Stimulated activated CD4-positive, alpha-beta T cell treated with anti-CD3 and anti-CD28 coated beads, Interleukin-2, amount 100 ng/mL, for 24 hours (primary cell): ENCODE measurements around the gene TLCD3A.
"Not testable (repeated sequence)": the region's sequence is repeated elsewhere in the genome, so short reads cannot be mapped to it uniquely, and the experiment has no call there.

Experiments used
- DNase-seq, 2 donors: peaks; one replicate each; pipeline ENCODE4 v3.0.0-alpha.2; 2020

TLCD3A gene

GRCh38 chr17:718075-718474, 14.3 kb upstream of the TLCD3A start:
- DNase-seq = no peak

DNA sequence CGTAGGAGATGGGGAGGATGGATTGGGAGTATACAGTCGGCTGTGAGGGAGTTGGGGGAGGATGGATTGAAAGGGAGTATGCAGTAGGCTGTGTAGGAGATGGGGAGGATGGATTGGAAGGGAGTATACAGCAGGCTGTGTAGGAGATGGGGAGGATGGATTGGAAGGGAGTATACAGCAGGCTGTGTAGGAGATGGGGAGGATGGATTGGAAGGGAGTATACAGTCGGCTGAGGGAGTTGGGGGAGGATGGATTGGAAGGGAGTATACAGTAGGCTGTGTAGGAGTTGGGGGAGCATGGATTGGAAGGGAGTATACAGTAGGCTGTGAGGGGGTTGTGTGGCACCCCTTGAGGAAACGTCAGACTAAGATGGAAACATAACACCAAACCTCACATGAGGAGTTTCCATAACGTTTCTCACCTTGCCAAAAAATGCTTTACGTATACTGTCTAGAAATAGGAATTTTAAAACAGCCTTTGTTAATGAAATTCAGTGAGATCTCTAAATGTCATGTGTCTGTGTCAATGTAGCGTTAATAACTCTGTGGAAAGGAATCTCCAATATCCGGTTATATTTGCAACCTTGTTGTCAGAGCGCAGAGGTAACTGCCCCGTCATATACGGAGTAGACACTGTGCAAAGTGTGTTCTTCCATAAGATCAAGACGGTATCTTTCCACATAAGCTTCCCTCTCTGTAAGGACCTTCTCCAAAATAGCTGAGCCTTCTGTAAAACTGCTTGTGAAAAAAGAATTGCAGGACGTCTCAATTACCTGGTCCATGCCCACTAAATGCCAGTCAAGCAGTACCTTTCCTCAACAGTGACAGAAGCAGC, 11.5 kb upstream of the TLCD3A start:
- no peak for DNase-seq

DNA sequence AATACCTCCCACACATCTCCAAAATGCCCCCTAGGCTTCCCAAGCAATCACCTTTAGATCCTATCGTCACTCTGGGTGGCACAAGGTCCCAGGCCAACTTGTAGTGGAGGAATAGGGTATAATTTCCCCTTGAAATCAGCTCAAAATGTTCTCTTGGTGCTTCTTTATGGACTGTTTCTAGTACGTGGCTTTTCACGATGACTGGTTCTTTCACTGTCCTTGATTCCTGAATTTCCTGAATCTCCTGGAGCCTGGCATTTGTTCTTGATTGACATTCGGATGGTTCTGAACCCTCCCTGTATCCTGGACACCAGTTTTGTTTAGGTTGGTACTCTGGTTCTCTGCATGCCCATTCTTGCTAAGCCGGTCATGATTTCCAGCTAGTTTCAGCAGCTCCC, 10.9 kb upstream of the TLCD3A start:
- no peak for DNase-seq

DNA sequence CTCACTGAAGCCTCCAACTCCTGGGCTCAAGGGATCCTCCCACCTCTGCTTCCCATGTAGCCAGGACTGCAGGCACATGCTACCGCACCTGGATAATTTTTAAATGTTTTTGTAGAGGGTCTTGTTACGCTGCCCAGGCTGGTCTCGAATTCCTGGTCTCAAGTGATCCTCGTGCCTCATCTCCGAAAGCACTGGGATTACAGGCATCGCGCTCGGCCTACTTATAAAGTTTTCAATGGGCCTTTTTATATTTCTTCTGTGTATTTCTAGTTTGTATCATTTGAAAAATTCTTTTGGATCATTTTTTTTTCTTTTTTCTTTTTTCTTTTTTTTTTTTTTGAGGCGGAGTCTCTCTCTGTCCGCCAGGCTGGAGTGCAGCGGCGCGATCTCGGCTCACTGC, 7.3 kb upstream of the TLCD3A start:
- DNase-seq = no peak

GRCh38 chr17:725746-726145, 6.7 kb upstream of the TLCD3A start:
- DNase-seq = no peak

- no peak for DNase-seq
Observed at GRCh38 chr17:726271-726919, 6.0 kb upstream of the TLCD3A start.

GRCh38 chr17:728911-729310, 3.5 kb upstream of the TLCD3A start:
- DNase-seq = no peak

- DNase-seq = no peak
Observed at GRCh38 chr17:731644-732066, 741 bp upstream of the TLCD3A start.

DNA sequence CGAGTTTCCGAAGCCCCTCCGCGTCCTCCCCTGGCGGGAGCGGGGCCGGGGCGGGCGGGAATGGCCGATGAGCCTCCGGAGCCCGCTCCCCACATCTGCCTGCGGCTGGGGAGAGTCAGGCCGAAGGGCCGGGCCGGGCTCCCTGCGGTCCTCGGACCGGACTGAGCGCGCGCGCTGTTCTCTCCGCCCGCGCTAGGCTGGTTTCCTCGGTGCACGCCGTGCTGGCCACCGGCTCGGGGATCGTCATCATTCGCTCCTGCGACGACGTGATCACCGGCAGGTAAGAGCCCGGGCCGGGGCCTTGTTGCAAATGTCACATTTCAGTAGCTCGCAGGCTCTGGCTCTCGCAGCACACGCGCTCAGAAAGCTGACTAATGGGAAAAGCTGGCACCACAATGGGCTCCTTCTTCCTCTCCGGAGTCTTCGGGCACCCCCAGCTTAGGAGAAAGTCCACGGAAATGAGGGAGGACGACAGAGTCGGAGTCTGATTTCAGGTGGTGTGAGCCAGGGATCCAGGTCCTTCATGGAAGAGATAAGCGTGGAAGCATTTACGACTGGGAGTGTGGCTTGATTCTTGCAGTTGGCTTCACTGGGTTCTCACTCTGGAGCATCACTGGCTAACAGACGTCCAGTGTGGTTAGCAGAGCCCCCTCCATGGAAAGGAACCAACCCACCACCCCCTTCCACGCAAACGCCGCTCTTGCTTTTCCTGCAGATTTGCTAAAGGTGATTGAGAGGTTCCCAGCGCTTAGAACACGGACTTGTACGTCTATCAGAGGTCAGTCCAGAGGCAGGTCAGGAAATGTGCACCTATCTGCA, 715 bp downstream of the TLCD3A start:
- peak; percentile 38 to 68 for DNase-seq

- DNase-seq = no peak
Observed at GRCh38 chr17:733743-734142, 1.3 kb downstream of the TLCD3A start.

DNA sequence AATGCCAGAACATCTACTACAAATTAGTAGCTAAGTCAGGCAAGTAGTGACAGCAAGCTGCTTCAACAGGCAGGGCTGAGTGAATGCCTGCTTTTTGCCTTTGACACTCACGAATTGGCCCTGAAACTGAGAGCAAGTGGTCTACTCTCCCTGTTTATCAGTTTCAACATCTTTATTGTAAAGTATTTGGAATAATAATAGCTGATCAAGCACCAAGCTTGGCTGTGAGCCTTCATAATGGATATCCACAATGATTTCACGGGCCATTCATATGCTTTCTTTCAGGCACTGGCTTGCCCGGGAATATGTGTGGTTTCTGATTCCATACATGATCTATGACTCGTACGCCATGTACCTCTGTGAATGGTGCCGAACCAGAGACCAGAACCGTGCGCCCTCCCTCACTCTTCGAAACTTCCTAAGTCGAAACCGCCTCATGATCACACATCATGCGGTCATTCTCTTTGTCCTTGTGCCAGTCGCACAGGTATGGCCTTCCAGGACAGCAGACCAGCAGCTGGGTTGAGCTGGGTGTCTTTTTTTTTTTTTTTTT, 5.2 kb downstream of the TLCD3A start:
- no peak for DNase-seq

DNA sequence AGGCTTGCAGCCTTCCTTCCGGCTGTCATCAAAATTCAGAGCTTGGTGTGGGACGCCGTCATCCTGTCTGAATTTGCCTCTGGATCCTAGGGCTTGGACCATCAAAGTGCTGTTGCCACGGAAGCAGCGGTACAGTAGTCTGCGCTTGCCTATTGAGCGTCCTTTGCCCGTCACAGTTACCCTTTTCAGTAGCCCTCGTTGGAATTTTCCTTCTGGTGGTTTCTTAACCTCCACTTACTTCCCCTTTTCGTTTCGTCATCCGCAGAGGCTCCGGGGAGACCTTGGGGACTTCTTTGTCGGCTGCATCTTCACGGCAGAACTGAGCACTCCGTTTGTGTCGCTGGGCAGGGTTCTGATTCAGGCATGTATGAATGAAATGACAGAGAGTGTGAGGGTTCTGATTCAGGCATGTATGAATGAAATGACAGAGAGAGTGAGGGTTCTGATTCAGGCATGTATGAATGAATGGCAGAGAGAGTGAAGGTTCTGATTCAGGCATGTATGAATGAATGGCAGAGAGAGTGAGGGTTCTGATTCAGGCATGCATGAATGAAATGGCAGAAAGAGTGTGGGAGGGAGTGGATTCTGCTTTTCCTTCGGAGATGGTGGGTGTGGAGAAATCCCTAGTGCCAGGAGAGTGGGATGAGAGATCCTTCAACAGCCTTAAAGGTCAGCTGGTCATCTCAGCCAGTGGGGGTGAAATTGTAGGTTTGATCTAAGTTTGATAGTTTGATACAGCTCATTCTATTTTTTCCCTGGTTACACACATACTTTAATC, 8.0 kb downstream of the TLCD3A start:
- peak in 1 of 2 donors; percentile 34 for DNase-seq

GRCh38 chr17:742147-742793, 9.9 kb downstream of the TLCD3A start:
- no peak for DNase-seq

DNA sequence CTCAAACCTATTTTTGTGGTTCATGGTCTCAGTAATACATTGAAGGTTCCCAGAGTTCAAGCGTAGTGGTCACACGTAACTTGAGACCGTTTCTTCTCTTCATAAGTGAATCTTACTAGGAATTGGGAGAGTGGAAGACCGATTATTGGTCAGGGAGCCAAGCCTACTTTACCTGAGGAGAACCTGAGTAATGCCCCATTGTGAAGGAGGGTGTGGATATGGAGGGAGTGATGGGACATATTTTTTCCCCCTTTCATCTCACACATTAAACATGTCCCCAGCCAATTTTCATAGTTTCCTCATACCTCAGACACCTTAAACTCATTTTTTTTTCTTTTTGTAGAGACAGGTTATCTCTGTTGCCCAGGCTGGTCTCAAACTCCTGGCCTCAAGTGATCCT, 10.7 kb downstream of the TLCD3A start:
- DNase-seq = no peak

DNA sequence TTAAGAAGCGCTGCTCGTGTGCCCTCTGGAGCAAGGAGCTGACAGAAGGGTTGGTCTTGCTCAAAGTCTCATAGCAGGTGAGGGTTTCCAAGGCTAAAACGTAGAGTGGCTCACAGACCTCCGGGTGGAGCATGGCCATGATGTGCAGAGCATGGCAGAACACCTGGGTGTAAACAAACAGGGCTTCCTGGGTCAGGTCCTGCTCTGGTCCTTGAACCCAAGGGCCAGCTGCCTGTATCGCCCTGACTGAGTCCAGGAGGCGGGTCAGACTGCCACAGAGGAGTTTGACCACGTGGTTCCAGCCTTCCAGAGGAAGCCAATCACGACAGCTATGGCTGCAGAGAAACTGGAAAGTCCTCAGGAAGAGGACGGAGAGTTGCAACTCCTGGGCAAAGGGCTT, 12.5 kb downstream of the TLCD3A start:
- no peak for DNase-seq

DNA sequence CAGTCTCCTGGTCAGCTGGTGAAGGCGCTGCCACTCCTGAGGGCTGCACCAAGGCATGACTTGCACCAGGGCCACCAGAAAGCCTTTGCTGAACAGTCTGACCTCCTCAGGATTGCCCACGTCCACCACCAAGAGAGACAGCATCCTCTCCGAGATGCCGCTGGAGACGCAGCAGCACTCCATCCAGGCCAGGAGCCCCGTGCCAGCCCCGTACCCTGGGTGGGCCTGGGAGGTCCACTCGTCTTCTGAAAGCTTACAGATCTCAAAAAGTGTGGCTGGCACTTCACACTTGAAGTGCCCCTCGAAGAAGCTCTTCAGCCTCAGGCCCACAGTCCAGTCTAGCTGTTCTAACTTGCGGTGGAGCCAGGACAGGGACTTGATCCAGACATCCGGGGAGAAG, 13.0 kb downstream of the TLCD3A start:
- DNase-seq = no peak

DNA sequence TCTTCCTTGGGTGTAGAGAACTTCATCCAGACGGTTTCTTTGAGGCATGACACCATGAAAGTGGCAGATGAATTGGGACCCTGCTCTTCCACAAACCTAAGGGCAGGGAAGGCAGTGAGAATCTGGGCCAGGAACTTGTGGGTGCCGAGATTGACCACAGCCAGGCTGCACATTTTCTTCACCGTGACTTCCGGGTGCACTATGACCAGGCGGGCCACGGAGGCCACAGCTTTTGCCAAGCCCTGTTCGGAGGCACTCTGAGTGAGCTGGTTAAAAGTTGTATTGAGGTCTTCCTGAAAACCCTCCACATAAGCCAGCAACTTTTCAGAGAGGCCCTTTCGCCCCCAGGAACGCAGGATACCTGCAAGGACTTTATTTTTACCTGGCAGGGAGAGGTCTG, 13.8 kb downstream of the TLCD3A start:
- DNase-seq = no peak

GRCh38 chr17:746783-747629, 14.6 kb downstream of the TLCD3A start:
- DNase-seq = no peak

- DNase-seq = not testable (repeated sequence)
Observed at GRCh38 chr17:748604-749003, 16.2 kb downstream of the TLCD3A start.

DNA sequence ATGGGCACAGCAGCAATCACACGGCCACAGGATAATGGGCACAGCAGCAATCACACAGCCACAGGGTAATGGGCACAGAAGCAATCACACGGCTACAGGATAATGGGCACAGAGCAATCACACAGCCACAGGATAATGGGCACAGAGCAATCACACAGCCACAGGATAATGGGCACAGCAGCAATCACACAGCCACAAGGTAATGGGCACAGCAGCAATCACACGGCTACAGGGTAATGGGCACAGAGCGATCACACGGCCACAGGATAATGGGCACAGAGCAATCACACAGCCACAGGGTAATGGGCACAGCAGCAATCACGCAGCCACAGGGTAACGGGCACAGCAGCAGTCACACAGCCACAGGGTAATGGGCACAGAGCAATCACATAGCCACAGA, 17.0 kb downstream of the TLCD3A start:
- DNase-seq = not testable (repeated sequence)

DNA sequence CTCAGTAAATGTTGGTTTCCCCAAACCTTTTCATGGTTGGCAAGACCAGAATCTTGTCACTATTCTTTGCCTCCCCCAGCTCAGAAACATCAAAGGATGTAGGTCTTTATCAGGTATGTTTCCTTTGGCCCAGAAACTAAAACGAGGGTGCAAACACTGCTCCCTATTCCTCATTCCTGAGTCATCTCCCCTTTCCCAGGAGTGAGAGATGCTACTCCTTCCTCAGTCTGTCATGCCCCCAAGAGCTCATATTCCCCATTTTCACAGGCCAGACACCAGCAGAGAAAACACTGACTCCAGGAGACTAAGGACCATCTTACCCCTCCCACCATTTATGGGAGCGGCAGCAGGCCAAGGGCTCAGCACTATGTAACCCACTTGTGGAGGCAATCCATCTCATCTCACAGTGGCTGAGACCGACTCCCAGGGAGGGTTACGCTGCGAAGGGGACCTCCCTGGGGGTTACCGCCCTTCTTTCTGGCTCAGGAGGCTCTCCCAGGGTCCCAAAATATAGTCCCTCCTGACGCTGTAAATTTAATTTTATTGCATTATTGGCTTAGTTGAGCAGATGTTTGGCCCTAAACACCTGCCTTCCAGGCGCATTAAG, 18.1 kb downstream of the TLCD3A start:
- no peak for DNase-seq
